ENCODE measurements around the gene ARID4B. TPM values are rescaled to one million over a fixed set of nuclear protein-coding genes. Genes with fewer than 3 reads are reported as not detected.

The ARID4B gene
- total and polyA plus RNA-seq, 2 of the 13 experiments (the other 11 are each of a cell fraction or from before 2014, with no cell fraction given) = 9.7 to 24.6 TPM

GRCh38 chr1:235295902-235296350, 32.1 kb downstream of the ARID4B start (continued):
- TF ChIP-seq, protein P1, sequence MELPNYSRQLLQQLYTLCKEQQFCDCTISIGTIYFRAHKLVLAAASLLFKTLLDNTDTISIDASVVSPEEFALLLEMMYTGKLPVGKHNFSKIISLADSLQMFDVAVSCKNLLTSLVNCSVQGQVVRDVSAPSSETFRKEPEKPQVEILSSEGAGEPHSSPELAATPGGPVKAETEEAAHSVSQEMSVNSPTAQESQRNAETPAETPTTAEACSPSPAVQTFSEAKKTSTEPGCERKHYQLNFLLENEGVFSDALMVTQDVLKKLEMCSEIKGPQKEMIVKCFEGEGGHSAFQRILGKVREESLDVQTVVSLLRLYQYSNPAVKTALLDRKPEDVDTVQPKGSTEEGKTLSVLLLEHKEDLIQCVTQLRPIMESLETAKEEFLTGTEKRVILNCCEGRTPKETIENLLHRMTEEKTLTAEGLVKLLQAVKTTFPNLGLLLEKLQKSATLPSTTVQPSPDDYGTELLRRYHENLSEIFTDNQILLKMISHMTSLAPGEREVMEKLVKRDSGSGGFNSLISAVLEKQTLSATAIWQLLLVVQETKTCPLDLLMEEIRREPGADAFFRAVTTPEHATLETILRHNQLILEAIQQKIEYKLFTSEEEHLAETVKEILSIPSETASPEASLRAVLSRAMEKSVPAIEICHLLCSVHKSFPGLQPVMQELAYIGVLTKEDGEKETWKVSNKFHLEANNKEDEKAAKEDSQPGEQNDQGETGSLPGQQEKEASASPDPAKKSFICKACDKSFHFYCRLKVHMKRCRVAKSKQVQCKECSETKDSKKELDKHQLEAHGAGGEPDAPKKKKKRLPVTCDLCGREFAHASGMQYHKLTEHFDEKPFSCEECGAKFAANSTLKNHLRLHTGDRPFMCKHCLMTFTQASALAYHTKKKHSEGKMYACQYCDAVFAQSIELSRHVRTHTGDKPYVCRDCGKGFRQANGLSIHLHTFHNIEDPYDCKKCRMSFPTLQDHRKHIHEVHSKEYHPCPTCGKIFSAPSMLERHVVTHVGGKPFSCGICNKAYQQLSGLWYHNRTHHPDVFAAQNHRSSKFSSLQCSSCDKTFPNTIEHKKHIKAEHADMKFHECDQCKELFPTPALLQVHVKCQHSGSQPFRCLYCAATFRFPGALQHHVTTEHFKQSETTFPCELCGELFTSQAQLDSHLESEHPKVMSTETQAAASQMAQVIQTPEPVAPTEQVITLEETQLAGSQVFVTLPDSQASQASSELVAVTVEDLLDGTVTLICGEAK (IDR thresholded peaks at IDR 0.05) = no peak
- TF ChIP-seq, protein P1 (CRISPR knock-in tag; IDR thresholded peaks at IDR 0.05) = peak; percentile 56; the same call in 1 of the 2 replicates
- TF ChIP-seq ZEB1 (IDR thresholded peaks at IDR 0.05; ENCODE audit: insufficient replicate concordance, low read depth) = no peak
- no peak for TF ChIP-seq KDM6A (CRISPR knock-in tag; IDR thresholded peaks at IDR 0.05; ENCODE audit: low read depth)
- TF ChIP-seq SUZ12 (IDR thresholded peaks at IDR 0.05; ENCODE audit: low read depth, low read length) = no peak
- TF ChIP-seq, protein P2, sequence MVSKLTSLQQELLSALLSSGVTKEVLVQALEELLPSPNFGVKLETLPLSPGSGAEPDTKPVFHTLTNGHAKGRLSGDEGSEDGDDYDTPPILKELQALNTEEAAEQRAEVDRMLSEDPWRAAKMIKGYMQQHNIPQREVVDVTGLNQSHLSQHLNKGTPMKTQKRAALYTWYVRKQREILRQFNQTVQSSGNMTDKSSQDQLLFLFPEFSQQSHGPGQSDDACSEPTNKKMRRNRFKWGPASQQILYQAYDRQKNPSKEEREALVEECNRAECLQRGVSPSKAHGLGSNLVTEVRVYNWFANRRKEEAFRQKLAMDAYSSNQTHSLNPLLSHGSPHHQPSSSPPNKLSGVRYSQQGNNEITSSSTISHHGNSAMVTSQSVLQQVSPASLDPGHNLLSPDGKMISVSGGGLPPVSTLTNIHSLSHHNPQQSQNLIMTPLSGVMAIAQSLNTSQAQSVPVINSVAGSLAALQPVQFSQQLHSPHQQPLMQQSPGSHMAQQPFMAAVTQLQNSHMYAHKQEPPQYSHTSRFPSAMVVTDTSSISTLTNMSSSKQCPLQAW (CRISPR knock-in tag; IDR thresholded peaks at IDR 0.05) = peak; percentile 90
- TF ChIP-seq, protein P3, sequence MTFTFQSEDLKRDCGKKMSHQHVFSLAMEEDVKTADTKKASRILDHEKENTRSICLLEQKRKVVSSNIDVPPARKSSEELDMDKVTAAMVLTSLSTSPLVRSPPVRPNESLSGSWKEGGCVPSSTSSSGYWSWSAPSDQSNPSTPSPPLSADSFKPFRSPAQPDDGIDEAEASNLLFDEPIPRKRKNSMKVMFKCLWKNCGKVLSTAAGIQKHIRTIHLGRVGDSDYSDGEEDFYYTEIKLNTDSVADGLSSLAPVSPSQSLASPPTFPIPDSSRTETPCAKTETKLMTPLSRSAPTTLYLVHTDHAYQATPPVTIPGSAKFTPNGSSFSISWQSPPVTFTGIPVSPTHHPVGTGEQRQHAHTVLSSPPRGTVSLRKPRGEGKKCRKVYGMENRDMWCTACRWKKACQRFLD (CRISPR knock-in tag; IDR thresholded peaks at IDR 0.05; ENCODE audit: borderline replicate concordance) = no peak
- TF ChIP-seq, protein P4, sequence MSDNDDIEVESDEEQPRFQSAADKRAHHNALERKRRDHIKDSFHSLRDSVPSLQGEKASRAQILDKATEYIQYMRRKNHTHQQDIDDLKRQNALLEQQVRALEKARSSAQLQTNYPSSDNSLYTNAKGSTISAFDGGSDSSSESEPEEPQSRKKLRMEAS (IDR thresholded peaks at IDR 0.05) = 0 out of 2 replicates have a peak, but pooled peaks have one; percentile 34
- TF ChIP-seq ZNF12 (CRISPR knock-in tag; IDR thresholded peaks at IDR 0.05) = no peak; the same call in 1 of the 2 replicates
- no peak for TF ChIP-seq ZFYVE20 (CRISPR knock-in tag; IDR thresholded peaks at IDR 0.05; ENCODE audit: borderline replicate concordance, low read depth)
- TF ChIP-seq ZZZ3 (CRISPR knock-in tag; IDR thresholded peaks at IDR 0.05; ENCODE audit: borderline replicate concordance) = no peak
- peak; percentile 83; the same call in 1 of the 2 replicates for TF ChIP-seq MEIS2 (CRISPR knock-in tag; IDR thresholded peaks at IDR 0.05)
- no peak for TF ChIP-seq CEBPB (IDR thresholded peaks at IDR 0.05; ENCODE audit: borderline replicate concordance, low read depth, low read length)
- TF ChIP-seq ZFP41 (CRISPR knock-in tag; IDR thresholded peaks at IDR 0.05; ENCODE audit: borderline replicate concordance) = no peak
- no peak for TF ChIP-seq ZNF563 (CRISPR knock-in tag; IDR thresholded peaks at IDR 0.05)
- no peak for TF ChIP-seq POLR2G (IDR thresholded peaks at IDR 0.05; ENCODE audit: low read depth, low read length)
- TF ChIP-seq, protein P5, sequence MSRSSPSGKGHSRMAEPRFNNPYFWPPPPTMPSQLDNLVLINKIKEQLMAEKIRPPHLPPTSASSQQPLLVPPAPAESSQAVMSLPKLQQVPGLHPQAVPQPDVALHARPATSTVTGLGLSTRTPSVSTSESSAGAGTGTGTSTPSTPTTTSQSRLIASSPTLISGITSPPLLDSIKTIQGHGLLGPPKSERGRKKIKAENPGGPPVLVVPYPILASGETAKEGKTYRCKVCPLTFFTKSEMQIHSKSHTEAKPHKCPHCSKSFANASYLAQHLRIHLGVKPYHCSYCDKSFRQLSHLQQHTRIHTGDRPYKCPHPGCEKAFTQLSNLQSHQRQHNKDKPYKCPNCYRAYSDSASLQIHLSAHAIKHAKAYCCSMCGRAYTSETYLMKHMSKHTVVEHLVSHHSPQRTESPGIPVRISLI (CRISPR knock-in tag; IDR thresholded peaks at IDR 0.05; ENCODE audit: borderline replicate concordance) = peak; percentile 52; the same call in 1 of the 2 replicates

Data from HepG2 (cell line).